Upper lobe of left lung (tissue), 6 donors: ENCODE measurements around the gene SFR1. TPM values are rescaled to one million over a fixed set of nuclear protein-coding genes. Genes with fewer than 3 reads are reported as not detected.
"Not testable (repeated sequence)": the region's sequence is repeated elsewhere in the genome, so short reads cannot be mapped to it uniquely, and the experiment has no call there.

Source experiments
- ATAC-seq, 2 donors: fragments of 200-7000 bp; cut with Tn5 transposase; one replicate each; pipeline ENCODE4 v1.9.1; 2022; ENCODE audit warnings: mild to moderate bottlenecking in 2 of 2, moderate library complexity in 2 of 2; ENCODE audit not compliant: low FRiP score in 2 of 2
- DNase-seq, 2 donors: peaks; one replicate each; pipeline ENCODE4 v3.0.0-alpha.2; 2019 to 2020
- H3K27ac ChIP-seq, 4 donors: fragments of 200-600 bp; sonication (generic); one replicate each; pipeline ENCODE4 v1.5.1; 2016 to 2019
- H3K27me3 ChIP-seq, 4 donors: fragments of 200-600 bp; sonication (generic); one replicate each; pipeline ENCODE4 v1.5.1; 2017 to 2019
- H3K36me3 ChIP-seq, 4 donors: fragments of 200-600 bp; sonication (generic); one replicate each; pipeline ENCODE4 v1.5.1; 2016 to 2019
- H3K4me1 ChIP-seq, 4 donors: fragments of 200-600 bp; sonication (generic); one replicate each; pipeline ENCODE4 v1.5.1; 2018 to 2019
- H3K4me3 ChIP-seq, 4 donors: fragments of 200-600 bp; sonication (generic); one replicate each; pipeline ENCODE4 v1.5.1; 2017 to 2019; ENCODE audit warnings: mild to moderate bottlenecking in 2 of 4, moderate library complexity in 1 of 4
- H3K9me3 ChIP-seq, 4 donors: fragments of 200-600 bp; sonication (generic); one replicate each; pipeline ENCODE4 v1.5.1; 2018 to 2019
- EP300 ChIP-seq, 4 donors: sonication (generic); formaldehyde crosslinking; IDR thresholded peaks; one replicate each; pipeline ENCODE4 v1.5.1; 2017; ENCODE audit warnings: antibody characterized with exemption in 4 of 4, control low read depth in 2 of 4
- POLR2A ChIP-seq, 4 donors: fragments of 450-650 bp; IDR thresholded peaks; one replicate each; pipeline ENCODE4 v1.5.1; 2016 to 2017; ENCODE audit warnings: antibody characterized with exemption in 4 of 4, mild to moderate bottlenecking in 2 of 4
- POLR2AphosphoS5 ChIP-seq, 2 donors: sonication (generic); formaldehyde crosslinking; IDR thresholded peaks; one replicate each; pipeline ENCODE4 v1.5.1; 2017; ENCODE audit warnings: antibody characterized with exemption in 2 of 2
- WGBS, 2 donors: methylation state at CpG; one replicate each; pipeline ENCODE4 v1.1.5; 2017 to 2018; 5-methylcytosine and 5-hydroxymethylcytosine counted together
- total RNA-seq, 6 donors: library from RNA; depleted of rRNA in 4 of 6; stranded (reverse); fragments of >200 nt in 4 of 6; gene quantifications; one replicate each; pipeline versions ENCODE4 v1.1.0 to v1.2.1, GENCODE V29; 2016 to 2021
- TF ChIP-seq, protein P1 (sequence below), 6 experiments: fragments of 450-650 bp in 4 of 6; fragments of 200-600 bp in 2 of 6; sonication (generic) in 2 of 6; IDR thresholded peaks; one replicate each; pipeline ENCODE4 v1.5.1; 2016 to 2019; ENCODE audit warnings: antibody characterized with exemption in 6 of 6
- donor health status: DM: no; HTN: no; CAD: no; lungs with moderate emphysema.
- donor health status: DM: no; HTN: yes; CAD: no; lungs with severe emphysema.

Gene SFR1
- total RNA-seq, 6 donors from 2014 or later: 3.1 to 11.9 (median 7.3) TPM

DNA sequence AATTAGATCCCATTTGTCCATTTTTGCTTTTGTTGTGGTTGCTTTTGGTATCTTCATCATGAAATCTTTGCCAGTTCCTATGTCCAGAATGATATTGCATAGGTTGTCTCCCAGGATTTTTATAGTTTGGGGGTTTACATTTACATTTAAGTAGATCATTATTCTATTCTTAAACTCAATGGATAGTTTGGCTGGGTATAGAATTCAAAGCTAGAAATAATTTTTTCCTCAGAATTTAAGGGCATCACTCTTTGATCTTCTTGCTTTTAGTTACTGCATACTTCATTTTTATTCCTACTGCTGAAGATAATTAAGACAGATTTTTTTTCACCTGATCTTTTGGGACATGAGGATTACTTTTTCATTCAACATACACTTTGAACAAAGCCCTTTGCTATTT, 29.8 kb downstream of the SFR1 start:
- Histone ChIP-seq H3K9me3 (peaks cover 7 to 11% (median 9%) of the 10 kb centered on the region in 4 donors), H3K4me3 (no peak overlapping the region), H3K36me3 (no peaks in the 10 kb centered on the region), H3K27ac (no peak overlapping the region), H3K27me3 (no peaks in the 10 kb centered on the region), H3K4me1 (no peaks in the 10 kb centered on the region)
- ATAC-seq (no peak), DNase-seq (no peak)
- no peak for TF ChIP-seq EP300 (IDR thresholded peaks at IDR 0.05)
- TF ChIP-seq, protein P1, sequence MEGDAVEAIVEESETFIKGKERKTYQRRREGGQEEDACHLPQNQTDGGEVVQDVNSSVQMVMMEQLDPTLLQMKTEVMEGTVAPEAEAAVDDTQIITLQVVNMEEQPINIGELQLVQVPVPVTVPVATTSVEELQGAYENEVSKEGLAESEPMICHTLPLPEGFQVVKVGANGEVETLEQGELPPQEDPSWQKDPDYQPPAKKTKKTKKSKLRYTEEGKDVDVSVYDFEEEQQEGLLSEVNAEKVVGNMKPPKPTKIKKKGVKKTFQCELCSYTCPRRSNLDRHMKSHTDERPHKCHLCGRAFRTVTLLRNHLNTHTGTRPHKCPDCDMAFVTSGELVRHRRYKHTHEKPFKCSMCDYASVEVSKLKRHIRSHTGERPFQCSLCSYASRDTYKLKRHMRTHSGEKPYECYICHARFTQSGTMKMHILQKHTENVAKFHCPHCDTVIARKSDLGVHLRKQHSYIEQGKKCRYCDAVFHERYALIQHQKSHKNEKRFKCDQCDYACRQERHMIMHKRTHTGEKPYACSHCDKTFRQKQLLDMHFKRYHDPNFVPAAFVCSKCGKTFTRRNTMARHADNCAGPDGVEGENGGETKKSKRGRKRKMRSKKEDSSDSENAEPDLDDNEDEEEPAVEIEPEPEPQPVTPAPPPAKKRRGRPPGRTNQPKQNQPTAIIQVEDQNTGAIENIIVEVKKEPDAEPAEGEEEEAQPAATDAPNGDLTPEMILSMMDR (IDR thresholded peaks at IDR 0.05): no peak
- no peak for TF ChIP-seq POLR2AphosphoS5 (IDR thresholded peaks at IDR 0.05)
- TF ChIP-seq POLR2A (IDR thresholded peaks at IDR 0.05): no peak

DNA sequence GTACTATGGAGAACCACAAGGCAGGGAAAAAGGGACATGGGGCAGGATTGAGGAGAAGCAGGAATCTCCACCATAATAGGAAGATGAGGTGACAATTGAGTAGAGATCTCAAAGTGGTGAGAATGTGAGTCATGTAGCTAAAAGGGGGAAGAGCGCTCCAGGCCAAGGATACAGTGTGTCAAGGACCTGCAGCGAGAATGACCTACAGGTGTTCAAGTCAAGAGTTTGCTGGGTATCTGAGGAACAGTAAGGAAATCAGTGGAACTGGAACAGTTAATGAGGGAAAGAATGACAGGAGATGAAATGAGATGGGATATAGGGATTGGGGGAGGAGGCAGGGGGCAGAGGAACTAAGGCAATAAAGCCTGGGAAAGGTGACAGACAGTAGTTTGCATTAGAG, 33.6 kb downstream of the SFR1 start:
- 92 to 100% methylated on average over 2 of the region's 2 CpGs for WGBS, 2 donors
- Histone ChIP-seq H3K4me1 (no peaks in the 10 kb centered on the region), H3K9me3 (peaks cover 7 to 11% (median 9%) of the 10 kb centered on the region in 4 donors), H3K36me3 (no peaks in the 10 kb centered on the region), H3K4me3 (no peak overlapping the region), H3K27me3 (no peaks in the 10 kb centered on the region), H3K27ac (no peak overlapping the region)
- DNase-seq (no peak), ATAC-seq (no peak)
- TF ChIP-seq POLR2AphosphoS5 (IDR thresholded peaks at IDR 0.05) (no peak), EP300 (IDR thresholded peaks at IDR 0.05) (no peak), POLR2A (IDR thresholded peaks at IDR 0.05) (no peak)
- TF ChIP-seq, protein P1 (IDR thresholded peaks at IDR 0.05): no peak

DNA sequence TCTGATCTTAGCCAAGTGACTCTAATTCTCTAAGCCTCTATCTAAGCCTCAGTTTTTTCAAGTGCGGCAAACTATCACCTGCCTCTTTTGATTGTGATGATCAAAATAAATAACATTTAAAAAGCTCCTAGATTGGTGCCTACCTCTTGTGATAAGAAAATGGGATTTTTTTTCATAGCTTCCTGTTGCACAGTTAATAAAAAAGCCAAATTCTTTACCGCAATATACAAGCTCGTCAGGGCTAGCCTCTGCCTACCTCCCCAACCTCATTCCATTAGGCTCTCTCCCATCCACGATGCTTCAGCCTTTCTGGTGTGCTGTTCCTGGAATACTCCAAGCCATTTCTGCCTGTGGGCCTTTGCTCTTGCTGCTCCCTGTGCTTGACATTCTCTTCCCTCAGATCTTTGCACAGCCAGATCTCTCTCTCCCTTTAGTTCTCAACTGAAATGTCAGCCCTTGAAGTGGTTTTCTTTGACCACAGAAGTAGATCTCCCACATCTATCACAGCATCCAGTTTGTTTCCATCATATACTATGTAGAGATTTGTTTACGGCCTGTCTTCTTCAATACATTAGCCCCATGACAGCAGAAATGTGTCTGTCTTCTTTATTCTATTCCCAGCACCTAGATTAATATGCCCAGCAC, 48.8 kb downstream of the SFR1 start:
- H3K27me3 ChIP-seq: no peaks in the 10 kb centered on the region
- no peak for ATAC-seq

DNA sequence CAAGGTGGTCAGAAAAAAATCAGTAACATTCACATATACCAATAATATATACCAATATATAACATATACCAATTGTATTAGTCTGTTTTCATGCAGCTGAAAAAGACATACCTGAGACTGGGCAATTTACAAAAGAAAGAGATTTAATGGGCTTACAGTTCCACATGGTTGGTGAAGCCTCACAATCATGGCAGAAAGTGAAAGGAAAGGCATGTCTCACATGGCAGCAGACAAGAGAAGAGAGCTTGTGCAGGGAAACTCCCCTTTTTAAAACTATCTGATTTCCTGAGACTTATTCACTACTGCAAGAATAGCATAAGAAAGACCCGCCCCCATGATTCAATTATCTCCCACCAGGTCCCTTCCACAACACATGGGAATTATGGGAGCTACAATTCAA, 52.2 kb downstream of the SFR1 start:
- H3K4me3 ChIP-seq, H3K27me3 ChIP-seq, H3K4me1 ChIP-seq, ATAC-seq, DNase-seq, H3K36me3 ChIP-seq, H3K27ac ChIP-seq, H3K9me3 ChIP-seq: not testable (repeated sequence)
- WGBS, 2 donors: 73 to 81% methylated on average over 1 of the region's 1 CpG

More for the DNA sequence above, 48.8 kb downstream of the SFR1 start:
- Histone ChIP-seq H3K36me3 (no peaks in the 10 kb centered on the region), H3K27ac (no peak overlapping the region), H3K4me1 (no peaks in the 10 kb centered on the region), H3K9me3 (no peaks in the 10 kb centered on the region), H3K4me3 (no peak overlapping the region)
- no peak for DNase-seq
- TF ChIP-seq POLR2AphosphoS5 (IDR thresholded peaks at IDR 0.05) (no peak), EP300 (IDR thresholded peaks at IDR 0.05) (no peak), POLR2A (IDR thresholded peaks at IDR 0.05) (no peak)
- TF ChIP-seq, protein P1 (IDR thresholded peaks at IDR 0.05): no peak
- WGBS, 2 donors: 89% methylated on average over 5 of the region's 5 CpGs

Other genes starting within 250 kb of the SFR1 start
- 10 to 100 TPM; 36.3 to 71.4 (median 53.4) TPM for gene STN1, start 204.0 kb upstream of the SFR1 start, total RNA-seq
- gene SLK, start 155.0 kb upstream of the SFR1 start, total RNA-seq: 100 to 1,000 TPM in 1 of 6 donors, 10 to 100 TPM in 5; 38.7 to 103 (median 58.1) TPM
- 1 to 10 TPM; 1.0 to 2.0 (median 1.6) TPM for gene COL17A1, start 36.3 kb upstream of the SFR1 start, total RNA-seq
- gene CFAP43, start 110.2 kb downstream of the SFR1 start, total RNA-seq: 100 to 1,000 TPM in 1 of 6 donors, 10 to 100 TPM in 2, 1 to 10 TPM in 2, under 1 TPM in 1; 0.69 to 121 (median 10.0) TPM
- 100 to 1,000 TPM in 3 of 6 donors, 10 to 100 TPM in 3; 30.4 to 147 (median 102) TPM for gene GSTO1, start 132.7 kb downstream of the SFR1 start, total RNA-seq
- 10 to 100 TPM in 1 of 6 donors, 1 to 10 TPM in 5; 2.8 to 11.2 (median 7.8) TPM for gene GSTO2, start 147.0 kb downstream of the SFR1 start, total RNA-seq
- gene ITPRIP, start 216.3 kb downstream of the SFR1 start, total RNA-seq: 10 to 100 TPM; 28.3 to 86.2 (median 34.4) TPM
- 10 to 100 TPM in 1 of 6 donors, 1 to 10 TPM in 3, under 1 TPM in 2; 0.14 to 11.0 (median 1.0) TPM for gene CFAP58, start 231.7 kb downstream of the SFR1 start, total RNA-seq